ENCODE data around the gene CD151. TPM values are rescaled to one million over a fixed set of nuclear protein-coding genes. Genes with fewer than 3 reads are reported as not detected.

Gene CD151
- total RNA-seq, 1 experiment from 2014 or later, result 296 TPM

DNA sequence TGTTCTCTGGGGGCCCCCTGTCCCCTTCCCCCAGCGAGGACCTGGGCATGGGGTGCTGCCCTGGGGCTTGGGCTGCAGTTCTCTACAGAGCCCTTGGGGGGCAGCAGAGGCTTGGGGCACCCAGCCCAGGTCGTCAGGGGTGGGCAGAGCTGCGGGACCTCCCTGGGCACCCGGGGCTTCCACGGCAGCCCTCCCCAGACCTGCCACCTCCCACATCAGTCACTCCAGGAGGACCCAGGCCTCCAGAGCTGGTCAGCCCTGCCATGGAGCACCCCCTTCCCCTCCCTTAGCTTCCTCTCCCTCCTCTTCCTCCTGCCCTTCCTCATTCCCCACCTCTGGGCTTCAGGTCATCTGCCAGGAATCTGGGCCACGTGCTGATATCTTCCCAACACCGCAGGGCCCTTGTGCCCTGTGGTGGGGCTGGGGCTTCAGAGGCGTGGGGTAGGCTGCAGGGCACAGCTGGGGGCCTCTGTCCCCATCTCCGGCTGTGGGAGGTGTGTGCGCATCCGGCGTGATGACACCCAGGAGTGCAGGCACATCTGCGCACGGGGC is 15.7 kb downstream of the CD151 start:
- ATAC-seq (peak; percentile 50), DNase-seq (ENCODE audit: low read depth, low spot score) (no peak)
- Histone ChIP-seq H3K4me1 (ENCODE audit: control insufficient read depth in 1 of 2, insufficient read depth in 2 of 2, low read length in 2 of 2) (peaks cover 17 to 39% of the 10 kb centered on the region in 2 experiments), H3K9me2 (ENCODE audit: insufficient read depth) (no peaks in the 10 kb centered on the region), H3K36me3 (ENCODE audit: control insufficient read depth in 1 of 2, insufficient read depth in 2 of 2, low read length in 2 of 2) (no peaks in the 10 kb centered on the region; a peak in 1 of 4 replicates), H3K79me2 (ENCODE audit: insufficient read depth, low read length) (peaks cover 10% of the 10 kb centered on the region; the same call in 1 of the 2 replicates), H2AFZ (ENCODE audit: low read depth, low read length, poor library complexity, severe bottlenecking) (no peak overlapping the region), H3K9me3 (ENCODE audit: control insufficient read depth in 1 of 2, insufficient read depth in 1 of 2, low read depth in 1 of 2, low read length in 2 of 2) (no peaks in the 10 kb centered on the region), H3K27ac (ENCODE audit: low read depth, low read length) (peak overlapping the region; percentile 0; the same call in 1 of the 2 replicates), H3K4me2 (ENCODE audit: low read length) (no peak overlapping the region), H3K27me3 (ENCODE audit: insufficient read depth, low read length) (no peaks in the 10 kb centered on the region), H3K4me3 (replicated peaks in 1 of 2; ENCODE audit: low read depth in 1 of 2, low read length in 2 of 2) (no peak overlapping the region), H4K20me1 (ENCODE audit: insufficient read depth) (no peaks in the 10 kb centered on the region), H3K9ac (ENCODE audit: low read length) (no peak overlapping the region)
- TF ChIP-seq FOSL1 (IDR thresholded peaks at IDR 0.05; ENCODE audit: low read depth), result no peak
- peak in 2 of 3 experiments; percentile 76 to 94; a peak in 4 of 6 replicates for TF ChIP-seq CTCF (IDR thresholded peaks at IDR 0.05 in 2 of 3, conservative IDR thresholded peaks at IDR 0.05 in 1 of 3; ENCODE audit: borderline replicate concordance in 1 of 3, insufficient read depth in 1 of 3, low read depth in 2 of 3, low read length in 2 of 3)
- RAD21 ChIA-PET (ENCODE audit: low non-redundant PET in 1 of 2, low total read pairs in 2 of 2, uncharacterized antibody in 2 of 2, unreplicated experiment in 2 of 2), result interaction anchor here in 1 of 2 experiments (1.1 kb wide), 1 partner anchor 203 kb away, joined by 4 read pairs; no protein-coding TSS in a partner anchor
- intact Hi-C loops (cut with micrococcal nuclease), result loop anchor here (1.0 kb wide), 1 partner anchor 203 kb away; no protein-coding TSS in a partner anchor
- POLR2A ChIA-PET, result interaction anchor here (0.6 kb wide), 1 partner anchor 45 kb away, joined by 4 read pairs; no protein-coding TSS in a partner anchor
- CTCF ChIA-PET, result interaction anchor here (0.6 to 1.9 kb wide), 3 partner anchors 8 to 203 kb away, joined by 3 to 4 read pairs (median 3); no protein-coding TSS in a partner anchor
- no TSS peak for BruUV-seq (replicated peaks)

DNA sequence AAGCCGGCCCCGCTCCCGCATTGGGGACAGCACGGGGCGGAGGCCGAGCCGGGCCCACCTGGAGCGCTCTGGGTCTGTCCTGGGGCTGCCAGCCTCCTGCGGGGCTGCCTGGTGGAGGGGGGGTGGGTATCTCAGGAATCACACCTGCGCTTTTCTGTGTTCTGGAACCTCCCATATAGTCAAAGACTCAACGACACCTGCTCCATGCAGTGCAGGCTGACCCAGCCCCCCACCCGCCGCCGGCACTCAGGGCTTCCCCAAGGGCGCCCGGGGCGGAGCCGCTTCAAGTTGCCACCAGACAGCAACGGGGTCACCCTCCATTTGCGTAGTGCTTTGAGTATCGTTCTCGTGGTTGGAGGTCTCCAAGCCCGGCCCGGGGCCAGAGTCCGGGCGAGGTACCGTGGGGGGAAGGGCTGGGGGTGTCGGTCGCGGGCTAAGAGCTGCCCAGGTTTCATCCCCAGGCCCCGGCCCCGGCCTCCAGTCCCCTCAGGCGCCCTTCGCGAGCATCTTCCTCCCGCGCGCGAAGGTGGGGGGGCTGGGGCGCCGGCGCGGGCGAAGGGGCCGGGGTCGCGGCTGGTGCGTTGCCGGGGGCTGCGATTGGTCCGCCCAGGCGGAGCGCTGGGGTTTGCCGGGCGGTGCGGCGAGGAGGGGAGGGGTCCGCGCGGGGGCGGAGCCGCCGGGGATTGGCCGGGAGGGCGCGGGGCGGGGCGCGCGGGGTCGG is 16.5 kb downstream of the CD151 start:
- H3K9me2 ChIP-seq (ENCODE audit: insufficient read depth), result no peaks in the 10 kb centered on the region
- ChIA-PET RAD21 (ENCODE audit: low non-redundant PET in 1 of 2, low total read pairs in 2 of 2, uncharacterized antibody in 2 of 2, unreplicated experiment in 2 of 2) (interaction anchor here in 1 of 2 experiments (1.1 kb wide), 1 partner anchor 202 kb away, joined by 4 read pairs; no protein-coding TSS in a partner anchor), CTCF (interaction anchor here (0.7 to 1.9 kb wide), 2 partner anchors 10 to 202 kb away, joined by 3 to 4 read pairs; no protein-coding TSS in a partner anchor), POLR2A (no interaction called here)
- no peak overlapping the region for H3K4me3 ChIP-seq (replicated peaks in 1 of 2; ENCODE audit: low read depth in 1 of 2, low read length in 2 of 2)
- peaks cover 7% of the 10 kb centered on the region; the same call in 1 of the 2 replicates for H3K79me2 ChIP-seq (ENCODE audit: insufficient read depth, low read length)
- H2AFZ ChIP-seq (ENCODE audit: low read depth, low read length, poor library complexity, severe bottlenecking), result no peak overlapping the region
- intact Hi-C loops (cut with micrococcal nuclease), result no loop called here
- no peak for DNase-seq (ENCODE audit: low read depth, low spot score)
- H3K9me3 ChIP-seq (ENCODE audit: control insufficient read depth in 1 of 2, insufficient read depth in 1 of 2, low read depth in 1 of 2, low read length in 2 of 2), result no peaks in the 10 kb centered on the region
- H3K4me1 ChIP-seq (ENCODE audit: control insufficient read depth in 1 of 2, insufficient read depth in 2 of 2, low read length in 2 of 2), result peaks cover 17 to 31% of the 10 kb centered on the region in 2 experiments
- no peak overlapping the region for H3K4me2 ChIP-seq (ENCODE audit: low read length)
- H3K36me3 ChIP-seq (ENCODE audit: control insufficient read depth in 1 of 2, insufficient read depth in 2 of 2, low read length in 2 of 2), result no peaks in the 10 kb centered on the region; a peak in 1 of 4 replicates
- no peak overlapping the region for H3K27ac ChIP-seq (ENCODE audit: low read depth, low read length)
- no peak overlapping the region for H3K9ac ChIP-seq (ENCODE audit: low read length)
- no peaks in the 10 kb centered on the region for H3K27me3 ChIP-seq (ENCODE audit: insufficient read depth, low read length)
- no peak for ATAC-seq
- no peaks in the 10 kb centered on the region for H4K20me1 ChIP-seq (ENCODE audit: insufficient read depth)
- BruUV-seq (replicated peaks), result no TSS peak
- no peak for TF ChIP-seq POLR2A (IDR thresholded peaks at IDR 0.05; ENCODE audit: borderline replicate concordance, extremely low read depth, insufficient read depth, insufficient read length)
- no peak for TF ChIP-seq ZBTB33 (IDR thresholded peaks at IDR 0.05; ENCODE audit: extremely low read depth, insufficient replicate concordance, low read length)
- no peak for TF ChIP-seq EZH2 (IDR thresholded peaks at IDR 0.05)
- no peak for TF ChIP-seq CBX3 (IDR thresholded peaks at IDR 0.05; ENCODE audit: low read depth)
- TF ChIP-seq JUND (IDR thresholded peaks at IDR 0.05), result no peak
- no peak for TF ChIP-seq CTCF (IDR thresholded peaks at IDR 0.05 in 2 of 3, conservative IDR thresholded peaks at IDR 0.05 in 1 of 3; ENCODE audit: borderline replicate concordance in 1 of 3, insufficient read depth in 1 of 3, low read depth in 2 of 3, low read length in 2 of 3)
- TF ChIP-seq SRF (IDR thresholded peaks at IDR 0.05; ENCODE audit: low read depth), result no peak
- no peak for TF ChIP-seq CEBPB (IDR thresholded peaks at IDR 0.05; ENCODE audit: low read depth)
- no peak for TF ChIP-seq ELF1 (IDR thresholded peaks at IDR 0.05; ENCODE audit: borderline replicate concordance, low read depth)
